Natural killer cell (primary cell): Measurements from ENCODE around the gene CCDC7. TPM values are rescaled to one million over a fixed set of nuclear protein-coding genes. Genes with fewer than 3 reads are reported as not detected.

ENCODE experiments used
- ATAC-seq, 3 donors: fragments of 150-1000 bp in 2 of 3; fragments of 200-7000 bp in 1 of 3; cut with Tn5 transposase; 1 replicate in 1 of 3; 2 replicates in 2 of 3; pipeline ENCODE4 v1.10.0; 2021; ENCODE audit warnings: mild to moderate bottlenecking in 2 of 3, moderate library complexity in 2 of 3
- DNase-seq, 2 donors: peaks; one replicate each; pipeline versions ENCODE4 v3.0.0 to v3.0.0-alpha.2; 2013 to 2021; ENCODE audit warnings: mixed read lengths in 1 of 2
- H3K27ac ChIP-seq: one replicate; pipeline ENCODE4 v1.5.1; 2013; ENCODE audit warnings: mild to moderate bottlenecking, low read length
- H3K27me3 ChIP-seq: one replicate; pipeline ENCODE4 v1.6.1; 2013; ENCODE audit warnings: low read length; ENCODE audit not compliant: control insufficient read depth, insufficient read depth
- H3K36me3 ChIP-seq: one replicate; pipeline ENCODE4 v1.6.1; 2013; ENCODE audit warnings: low read length; ENCODE audit not compliant: control insufficient read depth, insufficient read depth
- H3K4me1 ChIP-seq: one replicate; pipeline ENCODE4 v1.6.1; 2013; ENCODE audit warnings: low read length; ENCODE audit not compliant: control insufficient read depth, insufficient read depth
- H3K4me3 ChIP-seq: one replicate; pipeline ENCODE4 v1.5.1; 2013; ENCODE audit warnings: low read length
- H3K9me3 ChIP-seq: one replicate; pipeline ENCODE4 v1.6.1; 2013; ENCODE audit warnings: low read length; ENCODE audit not compliant: control insufficient read depth, insufficient read depth
- H3K27ac Mint-ChIP-seq, 2 donors: one replicate each; pipeline ENCODE4 v1.8.0; 2022; ENCODE audit warnings: mild to moderate bottlenecking in 2 of 2, mixed read lengths in 2 of 2, moderate library complexity in 1 of 2
- H3K27me3 Mint-ChIP-seq, 2 donors: one replicate each; pipeline ENCODE4 v1.8.0; 2022; ENCODE audit warnings: low read depth in 2 of 2, mixed read lengths in 2 of 2
- H3K36me3 Mint-ChIP-seq: one replicate; pipeline ENCODE4 v1.8.0; 2022; ENCODE audit warnings: mixed read lengths
- H3K4me1 Mint-ChIP-seq, 2 donors: one replicate each; pipeline ENCODE4 v1.8.0; 2022; ENCODE audit warnings: mixed read lengths in 2 of 2
- H3K4me3 Mint-ChIP-seq: one replicate; pipeline ENCODE4 v1.8.0; 2022; ENCODE audit warnings: mild to moderate bottlenecking, moderate library complexity, mixed read lengths
- H3K9me3 Mint-ChIP-seq, 2 donors: one replicate each; pipeline ENCODE4 v1.8.0; 2022; ENCODE audit warnings: mixed read lengths in 2 of 2
- WGBS: methylation state at CpG from one replicate; pipeline ENCODE4 v1.1.7; 2013; ENCODE audit warnings: missing lambda C conversion rate; ENCODE audit not compliant: insufficient coverage; 5-methylcytosine and 5-hydroxymethylcytosine counted together
- intact Hi-C: fragments of 100-400 bp; cut with micrococcal nuclease; formaldehyde crosslinking; loops from one replicate; pipeline ENCODE4 v1.14.2; 2022
- total RNA-seq, 4 donors: library from RNA; stranded (reverse); fragments of 120-200 nt in 1 of 4; gene quantifications; one replicate each; pipeline versions ENCODE4 v1.2.3 to v1.2.4, GENCODE V29; 2013 to 2022
- TF ChIP-seq, protein P1 (sequence below): fragments of 200-600 bp; IDR thresholded peaks from one replicate; pipeline ENCODE4 v1.8.0; 2022; ENCODE audit warnings: antibody characterized with exemption

Gene CCDC7
- total RNA-seq, 3 donors from 2014 or later (not counting 1 experiment from before 2014, with no cell fraction given), result 39.0 to 51.1 (median 42.8) TPM

DNA sequence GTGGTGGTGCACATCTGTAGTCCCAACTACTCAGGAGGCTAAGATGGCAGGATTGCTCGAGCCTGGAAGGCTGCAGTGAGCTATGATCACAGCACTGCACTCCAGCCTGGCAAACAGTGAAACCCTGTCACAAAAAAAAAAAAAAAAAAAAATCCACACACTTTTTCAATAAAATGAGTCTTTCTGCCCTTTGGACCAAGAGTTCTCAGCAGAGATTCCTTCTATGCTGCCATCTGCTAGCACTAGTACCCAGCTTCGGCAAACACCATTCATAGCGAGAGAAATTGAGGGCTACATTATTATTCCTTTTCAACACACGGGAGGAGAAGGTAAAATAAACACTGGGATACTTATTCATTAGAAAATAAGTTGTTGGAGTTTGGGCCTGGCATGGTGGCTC is 43.4 kb upstream of the CCDC7 start:
- ATAC-seq (no peak), DNase-seq (no peak)
- TF ChIP-seq, protein P1, sequence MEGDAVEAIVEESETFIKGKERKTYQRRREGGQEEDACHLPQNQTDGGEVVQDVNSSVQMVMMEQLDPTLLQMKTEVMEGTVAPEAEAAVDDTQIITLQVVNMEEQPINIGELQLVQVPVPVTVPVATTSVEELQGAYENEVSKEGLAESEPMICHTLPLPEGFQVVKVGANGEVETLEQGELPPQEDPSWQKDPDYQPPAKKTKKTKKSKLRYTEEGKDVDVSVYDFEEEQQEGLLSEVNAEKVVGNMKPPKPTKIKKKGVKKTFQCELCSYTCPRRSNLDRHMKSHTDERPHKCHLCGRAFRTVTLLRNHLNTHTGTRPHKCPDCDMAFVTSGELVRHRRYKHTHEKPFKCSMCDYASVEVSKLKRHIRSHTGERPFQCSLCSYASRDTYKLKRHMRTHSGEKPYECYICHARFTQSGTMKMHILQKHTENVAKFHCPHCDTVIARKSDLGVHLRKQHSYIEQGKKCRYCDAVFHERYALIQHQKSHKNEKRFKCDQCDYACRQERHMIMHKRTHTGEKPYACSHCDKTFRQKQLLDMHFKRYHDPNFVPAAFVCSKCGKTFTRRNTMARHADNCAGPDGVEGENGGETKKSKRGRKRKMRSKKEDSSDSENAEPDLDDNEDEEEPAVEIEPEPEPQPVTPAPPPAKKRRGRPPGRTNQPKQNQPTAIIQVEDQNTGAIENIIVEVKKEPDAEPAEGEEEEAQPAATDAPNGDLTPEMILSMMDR, result no peak
- no peaks in the 10 kb centered on the region for H3K4me1 Mint-ChIP-seq
- Histone ChIP-seq H3K27me3 (no peaks in the 10 kb centered on the region), H3K4me1 (no peaks in the 10 kb centered on the region), H3K27ac (no peak overlapping the region), H3K36me3 (no peaks in the 10 kb centered on the region), H3K4me3 (no peak overlapping the region), H3K9me3 (no peaks in the 10 kb centered on the region)
- no peaks in the 10 kb centered on the region for H3K27me3 Mint-ChIP-seq
- H3K4me3 Mint-ChIP-seq, result no peak overlapping the region
- H3K27ac Mint-ChIP-seq, result no peak overlapping the region
- no peaks in the 10 kb centered on the region for H3K36me3 Mint-ChIP-seq
- intact Hi-C loops, result no loop called here
- no peaks in the 10 kb centered on the region for H3K9me3 Mint-ChIP-seq
- WGBS, result 88% methylated on average over 4 of the region's 4 CpGs

DNA sequence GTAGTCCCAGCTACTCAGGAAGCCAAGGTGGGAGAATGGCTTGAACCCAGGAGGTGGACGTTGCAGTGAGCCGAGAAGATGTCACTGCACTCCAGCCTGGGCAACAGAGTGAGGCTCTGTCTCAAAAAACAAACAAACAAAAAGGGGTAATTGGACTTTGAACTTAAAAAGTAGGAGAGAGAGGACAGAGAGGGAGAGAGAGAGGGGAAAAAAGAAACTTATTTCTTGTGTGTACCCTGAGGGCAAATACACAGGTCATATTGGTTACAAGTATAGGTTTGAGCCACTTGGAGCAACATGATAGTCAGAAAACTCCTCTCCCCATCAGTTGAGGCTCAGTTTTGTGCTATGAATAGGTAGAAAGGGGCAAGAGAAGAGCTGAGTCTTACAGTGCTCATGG is 42.8 kb upstream of the CCDC7 start:
- no peak for DNase-seq
- WGBS, result 89% methylated on average over 2 of the region's 2 CpGs
- no peaks in the 10 kb centered on the region for H3K27me3 ChIP-seq
- Mint-ChIP-seq H3K27ac (no peak overlapping the region), H3K4me1 (no peaks in the 10 kb centered on the region), H3K36me3 (no peaks in the 10 kb centered on the region), H3K4me3 (no peak overlapping the region), H3K9me3 (no peaks in the 10 kb centered on the region), H3K27me3 (no peaks in the 10 kb centered on the region)
- H3K4me3 ChIP-seq, result no peak overlapping the region
- no peaks in the 10 kb centered on the region for H3K9me3 ChIP-seq
- no peaks in the 10 kb centered on the region for H3K4me1 ChIP-seq
- no peak overlapping the region for H3K27ac ChIP-seq
- ATAC-seq, result no peak
- intact Hi-C loops, result no loop called here
- H3K36me3 ChIP-seq, result no peaks in the 10 kb centered on the region
- TF ChIP-seq, protein P1, result no peak

DNA sequence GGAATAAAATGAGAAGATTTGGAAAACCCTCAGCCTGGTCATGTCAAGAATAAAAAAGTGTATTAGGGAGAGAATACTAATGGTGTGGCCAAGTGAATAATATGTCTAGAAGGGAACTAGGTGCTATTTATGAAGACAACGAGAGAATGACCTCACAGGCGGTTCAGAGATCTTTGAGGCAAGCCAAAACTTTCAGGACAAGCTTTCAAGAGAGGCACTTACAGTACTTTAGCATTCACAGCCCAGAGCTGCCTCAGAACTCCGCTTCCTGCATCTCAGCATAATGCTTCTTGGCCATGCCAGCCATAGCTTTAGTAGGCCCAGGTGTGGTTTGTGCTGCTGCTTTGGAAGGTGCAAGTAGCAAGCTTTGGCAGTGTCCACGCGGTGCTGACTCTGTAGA is 37.2 kb upstream of the CCDC7 start:
- H3K27me3 ChIP-seq, result no peaks in the 10 kb centered on the region
- Mint-ChIP-seq H3K4me1 (no peaks in the 10 kb centered on the region), H3K27ac (no peak overlapping the region), H3K9me3 (no peaks in the 10 kb centered on the region), H3K4me3 (no peak overlapping the region), H3K27me3 (peaks cover 3 to 8% of the 10 kb centered on the region in 2 donors), H3K36me3 (no peaks in the 10 kb centered on the region)
- intact Hi-C loops, result no loop called here
- WGBS, result 93% methylated on average over 5 of the region's 5 CpGs
- no peak overlapping the region for H3K4me3 ChIP-seq
- no peaks in the 10 kb centered on the region for H3K9me3 ChIP-seq
- TF ChIP-seq, protein P1, result no peak
- DNase-seq (no peak), ATAC-seq (no peak)
- no peak overlapping the region for H3K27ac ChIP-seq
- no peaks in the 10 kb centered on the region for H3K36me3 ChIP-seq
- no peaks in the 10 kb centered on the region for H3K4me1 ChIP-seq

DNA sequence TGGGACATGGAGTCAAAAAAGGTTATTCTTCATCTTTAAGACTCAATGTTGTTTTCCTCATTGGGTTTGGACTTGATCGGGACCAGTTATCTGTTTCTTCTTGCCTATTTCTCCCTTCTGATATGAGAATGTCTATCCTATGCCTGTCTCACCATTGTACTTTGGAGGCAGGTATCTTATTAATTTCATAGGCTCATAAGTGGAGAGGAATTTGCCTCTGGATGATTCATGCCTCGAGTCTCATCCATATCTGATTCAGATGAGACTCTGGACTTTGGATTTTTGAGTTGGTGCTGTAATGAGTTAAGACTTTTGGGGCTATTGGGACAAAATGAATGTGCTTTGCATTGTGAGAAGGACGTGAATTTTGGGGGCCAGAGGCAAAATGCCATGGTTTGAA is 36.2 kb upstream of the CCDC7 start:
- H3K4me1 Mint-ChIP-seq, result no peaks in the 10 kb centered on the region
- Histone ChIP-seq H3K4me1 (no peaks in the 10 kb centered on the region), H3K9me3 (no peaks in the 10 kb centered on the region), H3K36me3 (no peaks in the 10 kb centered on the region), H3K27ac (no peak overlapping the region), H3K4me3 (no peak overlapping the region), H3K27me3 (no peaks in the 10 kb centered on the region)
- H3K9me3 Mint-ChIP-seq, result no peaks in the 10 kb centered on the region
- peaks cover 6 to 8% of the 10 kb centered on the region in 2 donors for H3K27me3 Mint-ChIP-seq
- WGBS, result 79% methylated on average over 3 of the region's 3 CpGs
- DNase-seq, result no peak
- TF ChIP-seq, protein P1, result no peak
- no peak overlapping the region for H3K4me3 Mint-ChIP-seq
- H3K36me3 Mint-ChIP-seq, result no peaks in the 10 kb centered on the region
- intact Hi-C loops, result no loop called here
- ATAC-seq, result no peak
- H3K27ac Mint-ChIP-seq, result no peak overlapping the region
